Raji (cell line): ENCODE results near the gene CELSR1.
A peak's percentile ranks its signal among the peaks of the same experiment; 100 is the strongest.

ENCODE experiments used
- POLR2A ChIP-seq: IDR thresholded peaks from 2 replicates; pipeline ENCODE4 v1.6.1; 2011; ENCODE audit warnings: low read depth, low read length, control low read depth; ENCODE audit not compliant: insufficient read depth

The CELSR1 gene

DNA sequence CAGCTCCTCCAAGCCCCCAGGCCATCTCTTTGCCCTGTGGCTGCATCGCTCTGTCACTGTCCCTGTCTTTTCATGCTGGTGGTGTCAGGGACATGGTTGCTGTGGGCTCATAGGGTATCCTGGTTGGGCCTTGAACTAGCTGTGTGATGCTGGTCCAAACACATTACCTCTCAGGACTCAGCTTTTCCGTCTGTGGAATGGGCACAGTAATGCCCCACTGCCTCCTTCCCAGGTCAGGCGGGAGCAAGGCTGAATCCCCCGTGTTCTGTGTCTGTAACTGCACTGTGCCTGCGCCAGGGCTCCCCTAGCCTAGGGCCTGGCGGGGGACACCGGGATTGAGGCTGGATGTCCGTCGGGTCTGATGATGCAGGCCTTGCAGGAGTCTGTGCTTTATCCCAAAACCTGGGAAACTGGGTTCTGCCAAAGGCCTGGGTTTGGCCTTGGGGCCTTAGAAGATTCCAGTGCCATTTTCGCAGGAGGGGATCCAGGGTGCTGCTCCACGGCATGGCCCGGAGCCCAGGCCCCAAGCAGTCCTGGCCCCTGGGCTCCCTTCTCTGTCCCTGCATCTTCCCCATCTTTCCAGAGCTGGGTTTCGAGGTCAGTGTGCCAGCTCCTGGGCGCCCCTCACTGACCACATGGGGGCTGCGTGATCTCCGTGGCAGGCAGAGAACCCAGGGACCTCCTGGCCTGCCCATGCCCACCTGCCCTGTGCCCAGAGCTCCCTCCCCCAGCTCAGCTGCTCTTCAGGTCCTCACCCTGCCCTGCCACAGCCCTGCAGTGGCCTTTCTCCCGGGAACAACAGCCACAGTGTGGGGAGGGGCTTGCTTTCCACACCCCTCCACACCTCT lies 32.7 kb upstream of the CELSR1 start:
- TF ChIP-seq POLR2A: no peak

DNA sequence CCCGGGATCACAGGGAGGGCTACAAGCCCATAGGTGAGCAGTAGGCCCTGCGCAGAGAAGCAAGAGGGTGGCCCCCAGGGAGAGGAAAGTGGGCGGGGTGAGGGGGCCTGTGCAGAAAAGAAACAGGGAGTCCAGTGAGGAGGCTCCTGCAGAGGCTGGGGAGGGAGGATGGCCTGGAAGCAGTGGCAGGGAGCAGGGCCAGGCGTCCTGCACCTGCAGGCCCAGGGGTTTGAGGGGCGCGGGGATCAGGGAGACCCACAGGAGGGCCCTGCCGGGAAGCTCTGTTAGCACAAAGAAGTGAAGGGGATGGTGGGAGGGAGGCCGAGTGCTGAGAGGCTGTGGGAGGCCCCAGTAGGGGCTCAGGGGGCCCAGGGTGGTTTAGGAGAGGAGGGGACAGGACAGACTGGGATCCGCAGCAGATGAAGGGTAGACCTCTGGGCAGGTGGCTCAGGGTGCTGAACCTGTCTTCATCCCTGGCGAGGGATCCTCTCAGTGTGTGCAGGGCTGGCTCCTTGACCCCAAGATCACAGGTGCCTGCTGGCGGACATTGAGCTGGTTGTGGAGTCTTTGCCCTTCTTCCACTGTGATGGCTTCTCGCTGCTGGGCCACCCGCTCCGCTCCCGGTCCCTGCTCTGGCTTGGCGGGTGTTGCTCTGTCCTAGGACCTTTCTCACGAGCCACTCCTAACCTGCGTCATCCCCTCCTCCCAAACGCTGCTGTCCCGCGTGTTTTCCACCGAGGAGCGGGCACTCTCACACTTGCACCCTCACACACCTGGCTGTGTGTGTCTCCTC lies 31.8 kb upstream of the CELSR1 start:
- TF ChIP-seq POLR2A: no peak

GRCh38 chr22:46568102-46568809 lies 30.8 kb upstream of the CELSR1 start:
- TF ChIP-seq POLR2A: no peak

DNA sequence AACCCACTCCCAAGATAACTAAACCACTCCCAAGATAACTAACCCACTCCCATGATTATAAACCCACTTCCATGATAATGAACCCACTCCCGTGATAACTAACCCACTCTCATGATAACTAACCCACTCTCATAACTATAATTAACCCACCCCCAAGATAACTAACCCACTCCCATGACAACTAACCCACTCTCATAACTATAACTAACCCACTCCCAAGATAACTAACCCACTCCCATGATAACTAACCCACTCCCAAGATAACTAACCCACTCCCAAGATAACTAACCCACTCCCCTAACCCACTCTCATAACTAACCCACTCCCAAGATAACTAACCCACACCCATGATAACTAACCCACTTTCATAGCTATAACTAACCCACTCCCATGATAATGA lies 30.1 kb upstream of the CELSR1 start:
- TF ChIP-seq POLR2A: no peak

DNA sequence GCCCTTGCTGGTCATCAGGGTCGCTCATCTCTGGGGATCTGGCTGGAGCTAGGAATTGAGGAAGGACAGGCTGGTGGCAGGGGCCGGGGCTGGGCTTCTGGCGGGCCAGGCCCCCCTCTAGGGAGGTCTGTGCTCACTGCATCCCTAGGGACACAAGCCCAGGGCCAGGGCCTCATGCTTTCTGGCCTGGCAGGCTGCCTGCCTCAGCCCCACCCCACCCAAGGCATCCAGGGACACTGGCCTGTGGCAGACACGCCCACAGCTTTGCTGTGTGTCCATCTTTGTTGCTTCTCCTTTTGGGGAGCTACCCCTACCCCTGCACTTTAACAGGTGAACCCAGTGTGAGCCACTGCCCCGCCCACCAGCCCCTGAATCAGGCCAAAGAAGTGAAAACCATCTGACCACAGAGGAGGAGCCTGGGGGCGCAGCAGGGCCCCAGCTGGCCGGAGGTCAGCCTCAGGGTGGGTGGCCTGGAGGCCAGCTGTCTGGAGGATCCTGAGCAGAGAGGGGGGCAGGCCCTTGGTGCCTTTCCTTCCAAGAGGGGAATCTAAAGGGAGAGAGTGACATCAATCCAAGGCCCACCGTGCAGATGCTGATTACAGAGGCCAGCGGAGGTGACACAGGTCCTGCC lies 26.8 kb upstream of the CELSR1 start:
- TF ChIP-seq POLR2A: no peak

DNA sequence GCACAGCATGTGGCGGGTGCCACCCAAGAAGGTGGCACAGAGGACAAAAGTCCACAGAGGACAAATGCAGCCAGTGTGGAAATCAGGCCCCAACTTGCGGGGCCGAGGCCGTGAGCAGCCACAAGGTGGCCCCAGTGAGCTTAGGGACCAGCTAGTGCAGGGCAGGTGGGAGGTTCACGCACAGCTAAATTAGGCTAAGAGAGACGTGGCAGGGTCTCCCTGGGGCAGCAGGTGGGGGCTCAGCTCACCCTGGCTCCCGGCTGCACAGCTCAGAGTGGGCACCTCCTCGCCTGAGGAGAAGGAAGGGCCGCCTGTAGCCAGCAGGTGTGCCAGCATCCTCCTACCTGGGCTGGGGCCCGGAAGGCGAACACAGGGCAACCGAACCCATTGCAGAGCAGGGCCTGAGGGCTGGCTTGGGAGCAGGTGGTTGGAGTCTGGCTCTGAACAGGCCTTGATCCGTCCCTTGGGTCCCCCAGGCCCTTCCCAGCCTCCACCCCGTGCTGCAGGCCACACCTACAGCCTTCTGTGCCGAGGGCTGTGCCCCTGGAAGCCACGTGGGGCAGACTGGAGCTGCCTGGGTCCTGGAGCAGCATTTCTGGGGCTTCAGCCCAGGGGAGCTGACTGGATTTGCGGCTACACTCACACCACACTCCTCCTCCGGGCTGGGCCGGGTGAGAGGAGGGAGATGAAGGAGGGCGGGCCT lies 26.1 kb upstream of the CELSR1 start:
- peak; percentile 33; the same call in 1 of the 2 replicates for TF ChIP-seq POLR2A

DNA sequence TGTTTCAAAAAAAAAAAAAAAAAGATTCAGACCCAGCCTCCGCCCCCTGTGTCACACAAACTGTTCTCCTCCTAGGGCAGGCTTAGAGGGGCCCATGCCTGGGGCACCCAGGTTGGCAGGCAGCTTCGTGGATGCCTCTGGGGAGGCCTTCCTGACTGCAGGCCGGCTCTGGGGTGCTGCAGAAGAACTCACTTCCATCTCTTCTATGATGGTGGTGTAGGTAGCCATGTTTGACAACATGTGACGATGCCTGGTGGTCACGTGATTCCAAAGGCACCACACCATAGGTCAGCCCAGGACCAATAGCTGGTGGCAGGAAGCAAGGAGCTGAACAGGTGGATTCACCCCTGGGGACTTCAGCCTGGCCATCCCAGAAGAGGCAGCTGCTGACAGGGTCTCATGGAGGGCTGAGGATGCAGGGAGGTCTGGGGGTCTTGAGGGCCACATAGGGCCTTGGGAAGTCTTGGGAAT lies 24.1 kb upstream of the CELSR1 start:
- TF ChIP-seq POLR2A: peak; percentile 77

- no peak for TF ChIP-seq POLR2A
These were observed 23.4 kb upstream of the CELSR1 start for GRCh38 chr22:46560696-46561295.

DNA sequence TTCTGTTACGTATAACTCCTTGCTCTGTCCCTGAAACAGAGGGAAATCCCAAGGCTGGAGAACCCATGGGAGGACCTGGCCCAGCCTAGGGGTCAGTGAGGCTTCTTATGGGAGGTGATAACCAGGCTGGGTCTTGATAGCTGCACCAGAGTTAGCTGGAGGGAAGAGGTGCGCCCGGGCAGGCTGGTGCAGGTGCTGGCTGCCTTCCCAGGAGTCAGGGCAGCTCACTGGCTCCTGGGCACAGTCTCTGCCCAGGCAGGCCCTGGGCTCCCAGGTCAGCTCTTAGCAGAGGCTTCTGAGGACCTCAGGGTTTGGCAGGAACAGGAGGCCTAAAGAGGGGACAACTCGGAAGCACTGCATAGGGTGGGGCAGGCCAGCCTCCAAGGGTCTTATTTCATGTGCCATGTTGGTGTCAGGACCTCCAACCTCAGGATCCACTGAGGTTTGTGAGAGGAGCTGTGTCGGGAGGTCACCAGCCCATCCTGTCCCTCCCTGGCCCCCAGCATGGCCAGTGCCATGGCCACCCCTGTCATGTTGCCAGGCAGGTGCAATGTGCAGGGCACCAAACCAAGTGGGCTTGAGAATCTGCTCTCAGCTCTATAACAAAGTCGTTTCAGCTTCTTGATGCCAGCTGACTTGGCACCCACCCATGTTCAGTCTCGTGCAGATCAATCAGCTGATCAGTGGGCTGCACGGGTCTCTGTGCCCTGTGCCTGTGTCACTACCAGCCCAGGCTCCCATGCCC lies 20.5 kb upstream of the CELSR1 start:
- no peak for TF ChIP-seq POLR2A

DNA sequence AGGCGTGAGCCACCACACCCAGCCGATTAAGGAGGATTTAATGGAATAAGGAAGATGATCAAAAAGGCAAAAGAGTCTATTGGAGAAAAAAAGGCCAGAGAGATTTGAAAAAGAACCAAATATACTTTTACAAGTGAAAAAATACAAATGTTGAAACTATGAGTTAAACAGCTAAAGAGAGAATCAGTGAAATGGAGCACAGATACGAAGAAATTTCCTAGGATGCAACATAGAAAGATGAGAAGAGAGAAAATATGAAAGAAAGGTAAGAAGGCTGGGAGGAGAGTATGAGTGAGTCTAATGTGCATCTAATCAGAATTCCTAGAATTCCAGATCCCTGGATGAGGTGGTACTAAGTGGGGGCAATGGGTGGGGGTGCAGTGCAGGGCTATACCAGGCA lies 19.4 kb upstream of the CELSR1 start:
- TF ChIP-seq POLR2A: no peak

DNA sequence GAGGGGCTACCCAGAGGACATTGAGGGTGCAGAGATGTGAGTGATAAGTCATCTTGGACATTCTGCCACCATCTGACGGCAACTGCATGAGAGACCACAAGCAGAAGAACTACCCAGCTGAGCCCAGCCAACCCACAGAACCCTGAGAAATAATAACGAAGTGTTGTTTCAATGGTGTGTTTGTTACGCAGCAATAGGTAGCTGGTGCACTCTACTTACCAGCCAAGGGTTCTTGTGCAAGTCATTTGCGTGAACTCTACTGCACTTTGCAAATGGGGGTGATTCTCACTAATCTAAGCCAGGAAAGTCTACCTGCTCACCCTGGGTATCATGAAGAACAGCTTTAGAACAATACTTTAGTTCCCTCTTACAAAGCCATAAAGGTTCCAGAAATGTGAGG lies 15.8 kb upstream of the CELSR1 start:
- TF ChIP-seq POLR2A: no peak

- TF ChIP-seq POLR2A: no peak
These were observed 14.6 kb upstream of the CELSR1 start for GRCh38 chr22:46551996-46552395.

- TF ChIP-seq POLR2A: no peak
These were observed 13.9 kb upstream of the CELSR1 start for GRCh38 chr22:46551321-46551720.
